ENCODE data around the gene NKX2-8.

- TF ChIP-seq CTCF (IDR thresholded peaks at IDR 0.05) (no peak), TCF7L2 (IDR thresholded peaks at IDR 0.05; ENCODE audit: low read depth, low read length) (no peak), POLR2AphosphoS5 (IDR thresholded peaks at IDR 0.05; ENCODE audit: low read depth, low read length) (no peak), SIN3A (IDR thresholded peaks at IDR 0.05; ENCODE audit: borderline replicate concordance, insufficient read depth, low read depth, low read length) (no peak)
Measured at GRCh38 chr14:36583893-36584811, 1.7 kb upstream of the NKX2-8 start.
